Activated CD8-positive, alpha-beta memory T cell treated with anti-CD3 and anti-CD28 coated beads, Interleukin-2, amount 50 U/mL, for 4 hours (primary cell): ENCODE results near the gene PRKD1.

Experiments
- DNase-seq: peaks from one replicate; pipeline ENCODE4 v3.0.0-alpha.2; 2020

Gene PRKD1

GRCh38 chr14:29580763-29581162 lies 346.9 kb downstream of the PRKD1 start:
- no peak for DNase-seq

DNA sequence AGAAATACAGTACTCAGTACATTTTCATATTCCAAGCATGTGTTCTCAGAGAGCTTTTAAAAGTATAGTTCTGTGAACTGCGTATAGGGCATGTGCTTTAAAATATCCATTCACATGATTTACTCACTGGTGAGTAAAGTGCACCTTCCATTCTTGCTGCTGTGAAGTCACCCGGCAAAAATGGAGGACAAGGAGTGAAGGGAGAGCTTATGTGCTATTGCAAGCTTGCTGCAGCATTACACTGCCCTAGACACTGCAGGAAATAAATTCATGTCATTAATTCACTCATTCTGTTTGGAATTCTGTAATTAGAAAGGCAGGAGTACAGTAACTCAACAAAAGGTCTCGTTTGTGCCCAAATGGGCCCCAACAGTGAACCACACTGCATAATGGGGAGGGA lies 347.8 kb downstream of the PRKD1 start:
- no peak for DNase-seq

GRCh38 chr14:29576927-29577326 lies 350.7 kb downstream of the PRKD1 start:
- DNase-seq, result no peak

GRCh38 chr14:29569194-29569593 lies 358.5 kb downstream of the PRKD1 start:
- no peak for DNase-seq

DNA sequence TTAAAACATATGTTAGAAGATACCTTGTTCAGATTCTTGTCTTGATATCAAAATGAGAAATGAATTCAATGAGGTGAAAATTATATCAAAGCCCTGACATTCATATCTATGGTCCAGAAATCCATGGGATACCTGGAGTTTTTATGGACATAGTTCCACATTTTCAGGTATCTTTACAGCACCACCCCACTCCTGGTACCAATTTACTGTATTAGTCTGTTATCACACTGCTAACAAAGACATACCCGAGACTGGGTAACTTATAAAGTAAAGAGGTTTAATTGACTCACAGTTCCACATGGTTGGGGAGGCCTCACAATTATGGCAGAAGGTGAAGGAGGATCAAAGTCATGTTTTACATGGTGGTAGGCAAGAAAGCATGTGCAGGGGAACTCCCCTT lies 361.5 kb downstream of the PRKD1 start:
- no peak for DNase-seq

- DNase-seq, result no peak
Measured at GRCh38 chr14:29558516-29558915, 369.1 kb downstream of the PRKD1 start.

DNA sequence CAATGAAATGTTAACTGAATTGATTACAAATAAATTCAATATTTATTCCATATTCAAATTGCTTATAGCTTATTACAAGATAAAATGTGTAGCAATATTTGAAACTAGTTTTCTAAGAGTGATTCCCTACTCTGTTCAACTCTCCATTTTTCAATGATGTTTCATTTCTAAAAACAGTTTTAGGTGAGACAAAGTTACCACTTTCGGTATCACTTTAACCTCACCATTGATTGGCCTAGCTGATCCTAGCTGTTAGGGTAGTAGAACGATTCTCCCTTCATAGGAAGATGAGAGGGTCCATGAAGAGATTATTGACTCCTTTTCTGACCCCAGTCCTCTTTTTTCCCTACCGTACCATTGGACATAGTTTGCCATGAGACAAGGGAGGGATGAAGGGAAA lies 373.3 kb downstream of the PRKD1 start:
- DNase-seq, result no peak

- no peak for DNase-seq
Measured at GRCh38 chr14:29553427-29553826, 374.2 kb downstream of the PRKD1 start.

DNA sequence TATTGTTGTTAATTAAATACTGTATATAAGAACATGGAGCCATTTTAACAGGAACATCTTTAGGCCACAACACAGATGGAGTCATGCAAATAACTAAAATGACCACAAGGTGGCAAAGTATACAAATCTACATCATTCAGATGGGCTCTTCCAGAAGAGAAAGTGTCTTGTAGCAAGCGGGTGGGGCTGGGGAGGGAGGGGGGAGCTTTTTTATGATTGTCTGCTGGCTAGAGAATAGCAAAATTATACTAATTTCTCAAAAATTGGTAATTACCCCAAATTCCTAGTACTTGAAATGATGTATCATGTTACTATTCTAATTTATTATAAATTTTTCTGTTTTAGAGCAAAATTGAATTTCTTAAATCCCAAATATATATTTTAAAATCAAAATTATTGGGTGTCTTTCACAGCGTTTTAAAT lies 378.7 kb downstream of the PRKD1 start:
- DNase-seq, result no peak

GRCh38 chr14:29545714-29546113 lies 381.9 kb downstream of the PRKD1 start:
- DNase-seq, result no peak

GRCh38 chr14:29536886-29537511 lies 390.6 kb downstream of the PRKD1 start:
- DNase-seq, result no peak

DNA sequence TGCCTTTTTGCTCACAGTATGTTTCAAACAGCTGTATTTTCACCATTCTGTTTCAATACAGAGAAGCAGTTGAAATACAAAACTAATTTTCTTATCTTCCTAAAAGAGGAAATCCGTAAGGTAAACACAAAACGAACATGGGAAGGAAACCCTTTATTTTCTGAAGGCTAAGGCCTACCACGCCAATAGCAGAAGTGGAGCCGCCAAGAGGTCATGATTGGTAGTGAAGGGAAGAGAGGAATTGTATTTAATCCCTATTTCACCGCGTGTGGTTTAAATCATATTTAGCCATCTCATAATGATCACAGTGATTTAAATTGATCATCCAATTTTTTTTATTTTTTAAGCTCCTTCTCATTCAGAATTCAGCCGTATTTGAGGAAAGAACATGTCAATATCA lies 398.2 kb downstream of the PRKD1 start:
- no peak for DNase-seq

- no peak for DNase-seq
Measured at GRCh38 chr14:29528889-29529288, 398.8 kb downstream of the PRKD1 start.

DNA sequence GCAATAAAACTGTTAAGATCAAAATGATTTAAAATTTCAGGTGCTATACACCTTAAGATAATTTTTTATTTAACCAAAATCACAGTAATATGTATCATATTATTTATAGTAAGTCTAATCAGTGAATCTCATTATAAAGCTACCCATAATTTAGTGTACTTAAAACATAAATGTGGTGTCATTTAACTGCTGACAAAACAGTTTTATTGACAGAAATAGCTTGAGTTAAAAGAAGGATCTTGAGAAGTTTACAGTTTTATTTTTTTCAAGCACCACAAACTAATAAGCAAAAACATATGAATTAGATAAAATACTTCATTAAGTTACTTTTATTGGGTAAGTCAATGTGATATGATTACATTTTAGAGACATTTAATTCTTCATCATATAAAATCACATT lies 400.4 kb downstream of the PRKD1 start:
- no peak for DNase-seq
